ENCODE measurements around the gene DCAF8L1. TPM values are rescaled to one million over a fixed set of nuclear protein-coding genes. Genes with fewer than 3 reads are reported as not detected.
"Not testable (repeated sequence)": the region's sequence is repeated elsewhere in the genome, so short reads cannot be mapped to it uniquely, and the experiment has no call there.

Gene DCAF8L1
- total and polyA plus RNA-seq, 12 donors = not detected

GRCh38 chrX:27966955-27967354, 14.3 kb downstream of the DCAF8L1 start:
- intact Hi-C loops (cut with DNase I) = no loop called here
- DNase-seq = peak in 1 of 7 donors; percentile 4

GRCh38 chrX:27966492-27966891, 14.8 kb downstream of the DCAF8L1 start:
- H3K27ac ChIP-seq = no peak overlapping the region
- no peaks in the 10 kb centered on the region for H3K36me3 ChIP-seq (replicated peaks in 1 of 2)
- H3K27me3 ChIP-seq = no peaks in the 10 kb centered on the region
- no peaks in the 10 kb centered on the region for H3K4me1 ChIP-seq (replicated peaks in 1 of 2)
- no peaks in the 10 kb centered on the region for H3K9me3 ChIP-seq (replicated peaks in 1 of 3)
- DNase-seq = no peak
- intact Hi-C loops (cut with DNase I) = no loop called here
- WGBS, 4 donors = 59 to 82% (median 70%) methylated on average over 1 of the region's 1 CpG
- TF ChIP-seq CTCF (IDR thresholded peaks at IDR 0.05) = no peak
- no peak for TF ChIP-seq POLR2A (IDR thresholded peaks at IDR 0.05)
- no peak overlapping the region for H3K4me3 ChIP-seq

More at GRCh38 chrX:27966955-27967354, 14.3 kb downstream of the DCAF8L1 start:
- no peak overlapping the region for H3K4me3 ChIP-seq
- WGBS, 4 donors = 18 to 43% (median 24%) methylated on average over 1 of the region's 1 CpG
- H3K36me3 ChIP-seq (replicated peaks in 1 of 2) = no peaks in the 10 kb centered on the region
- TF ChIP-seq POLR2A (IDR thresholded peaks at IDR 0.05) = no peak
- no peak for TF ChIP-seq CTCF (IDR thresholded peaks at IDR 0.05)
- no peaks in the 10 kb centered on the region for H3K9me3 ChIP-seq (replicated peaks in 1 of 3)
- no peaks in the 10 kb centered on the region for H3K27me3 ChIP-seq
- H3K27ac ChIP-seq = no peak overlapping the region
- H3K4me1 ChIP-seq (replicated peaks in 1 of 2) = no peaks in the 10 kb centered on the region

GRCh38 chrX:27965348-27965747, 15.9 kb downstream of the DCAF8L1 start:
- H3K4me1 ChIP-seq (replicated peaks in 1 of 2); H3K27ac ChIP-seq; H3K4me3 ChIP-seq; H3K36me3 ChIP-seq (replicated peaks in 1 of 2); intact Hi-C loops (cut with DNase I); H3K27me3 ChIP-seq; H3K9me3 ChIP-seq (replicated peaks in 1 of 3); DNase-seq: not testable (repeated sequence)
- WGBS, 4 donors = 76 to 92% (median 86%) methylated on average over 5 of the region's 5 CpGs

- Histone ChIP-seq H3K4me1 (replicated peaks in 1 of 2) (no peaks in the 10 kb centered on the region), H3K36me3 (replicated peaks in 1 of 2) (no peaks in the 10 kb centered on the region), H3K9me3 (replicated peaks in 1 of 3) (no peaks in the 10 kb centered on the region), H3K27me3 (no peaks in the 10 kb centered on the region), H3K27ac (no peak overlapping the region), H3K4me3 (no peak overlapping the region)
- TF ChIP-seq POLR2A (IDR thresholded peaks at IDR 0.05) (no peak), CTCF (IDR thresholded peaks at IDR 0.05) (no peak)
- 55 to 74% (median 65%) methylated on average over 1 of the region's 1 CpG for WGBS, 4 donors
- intact Hi-C loops (cut with DNase I) = no loop called here
- DNase-seq = no peak
These were observed 16.8 kb downstream of the DCAF8L1 start for GRCh38 chrX:27964432-27964831.

- WGBS, 4 donors = 88 to 95% (median 91%) methylated on average over 2 to 5 of the region's 5 CpGs
- intact Hi-C loops (cut with DNase I) = not testable (repeated sequence)
These were observed 20.8 kb downstream of the DCAF8L1 start for GRCh38 chrX:27960410-27960809.

More at GRCh38 chrX:27960410-27960809, 20.8 kb downstream of the DCAF8L1 start:
- not testable (repeated sequence) for H3K9me3 ChIP-seq (replicated peaks in 1 of 3); H3K27ac ChIP-seq; H3K27me3 ChIP-seq; H3K4me1 ChIP-seq (replicated peaks in 1 of 2); H3K4me3 ChIP-seq; DNase-seq; H3K36me3 ChIP-seq (replicated peaks in 1 of 2)
